HepG2 (cell line): ENCODE results near the gene PCBD1. TPM values are rescaled to one million over a fixed set of nuclear protein-coding genes. Genes with fewer than 3 reads are reported as not detected.

Source experiments
- ARID5B ChIP-seq: IDR thresholded peaks from 2 replicates; pipeline ENCODE4 v1.4.0; 2020; ENCODE audit warnings: mild to moderate bottlenecking, missing genetic modification reagents
- BCL6 ChIP-seq: IDR thresholded peaks from 2 replicates; pipeline ENCODE4 v1.6.1; 2016; ENCODE audit warnings: missing genetic modification reagents, missing compliant biosample characterization
- CHD2 ChIP-seq: IDR thresholded peaks from 2 replicates; pipeline ENCODE4 v1.6.1; 2011; ENCODE audit warnings: low read depth, low read length, improper control_type of control experiment
- GTF3A ChIP-seq: sonication (generic); formaldehyde crosslinking; conservative IDR thresholded peaks from 2 replicates; pipeline ENCODE4 v1.4.0; 2020; ENCODE audit warnings: mild to moderate bottlenecking, missing genetic modification reagents
- KAT8 ChIP-seq: IDR thresholded peaks from 2 replicates; pipeline ENCODE4 v1.6.1; 2016; ENCODE audit warnings: missing genetic modification reagents, missing compliant biosample characterization
- KDM4B ChIP-seq: sonication (generic); formaldehyde crosslinking; IDR thresholded peaks from 2 replicates; pipeline ENCODE4 v1.4.0; 2020; ENCODE audit warnings: missing genetic modification reagents
- MEF2D ChIP-seq: sonication (generic); formaldehyde crosslinking; IDR thresholded peaks from 2 replicates; pipeline ENCODE4 v1.5.1; 2020; ENCODE audit warnings: mild to moderate bottlenecking, missing genetic modification reagents
- MTF2 ChIP-seq: sonication (generic); formaldehyde crosslinking; IDR thresholded peaks from 2 replicates; pipeline ENCODE4 v1.5.0; 2020; ENCODE audit warnings: missing genetic modification reagents, borderline replicate concordance
- MXD4 ChIP-seq: IDR thresholded peaks from 2 replicates; pipeline ENCODE4 v1.6.1; 2016; ENCODE audit warnings: mild to moderate bottlenecking, missing biosample characterization, missing genetic modification reagents
- NFRKB ChIP-seq: fragments of 450-650 bp; IDR thresholded peaks from 2 replicates; pipeline ENCODE4 v1.6.1; 2017
- NONO ChIP-seq, 2 experiments: fragments of 450-650 bp in 1 of 2; sonication (generic) in 1 of 2; formaldehyde crosslinking in 1 of 2; IDR thresholded peaks in 1 of 2; conservative IDR thresholded peaks in 1 of 2; 2 replicates each; pipeline versions ENCODE4 v1.6.1 to v1.8.0; 2017 to 2022; ENCODE audit warnings: mild to moderate bottlenecking in 1 of 2, missing genetic modification reagents in 1 of 2, moderate library complexity in 1 of 2
- SNAI1 ChIP-seq: sonication (generic); formaldehyde crosslinking; IDR thresholded peaks from 2 replicates; pipeline ENCODE4 v1.5.0; 2020; ENCODE audit warnings: mild to moderate bottlenecking, missing genetic modification reagents, borderline replicate concordance
- SP4 ChIP-seq: sonication (generic); formaldehyde crosslinking; IDR thresholded peaks from 2 replicates; pipeline ENCODE4 v1.8.1; 2023; ENCODE audit warnings: mild to moderate bottlenecking, missing genetic modification reagents
- TBX2 ChIP-seq: sonication (generic); formaldehyde crosslinking; IDR thresholded peaks from 2 replicates; pipeline ENCODE4 v1.5.0; 2020; ENCODE audit warnings: missing genetic modification reagents, mild to moderate bottlenecking, borderline replicate concordance
- ZBTB38 ChIP-seq: sonication (generic); formaldehyde crosslinking; IDR thresholded peaks from 2 replicates; pipeline ENCODE4 v1.5.1; 2020; ENCODE audit warnings: mild to moderate bottlenecking, missing genetic modification reagents
- ZNF12 ChIP-seq: sonication (generic); formaldehyde crosslinking; IDR thresholded peaks from 2 replicates; pipeline ENCODE4 v1.5.0; 2020; ENCODE audit warnings: missing genetic modification reagents
- ZNF276 ChIP-seq: sonication (generic); formaldehyde crosslinking; IDR thresholded peaks from 2 replicates; pipeline ENCODE4 v1.4.0; 2020; ENCODE audit warnings: mild to moderate bottlenecking, low read depth, missing genetic modification reagents
- ZNF432 ChIP-seq: sonication (generic); formaldehyde crosslinking; IDR thresholded peaks from 2 replicates; pipeline ENCODE4 v1.5.0; 2020; ENCODE audit warnings: missing genetic modification reagents, mild to moderate bottlenecking, borderline replicate concordance
- ZNF484 ChIP-seq: sonication (generic); formaldehyde crosslinking; IDR thresholded peaks from 2 replicates; pipeline ENCODE4 v1.5.1; 2020; ENCODE audit warnings: mild to moderate bottlenecking, low read depth, missing genetic modification reagents, borderline replicate concordance
- ZNF747 ChIP-seq: sonication (generic); formaldehyde crosslinking; IDR thresholded peaks from 2 replicates; pipeline ENCODE4 v1.8.1; 2023; ENCODE audit warnings: missing genetic modification reagents, mild to moderate bottlenecking, borderline replicate concordance
- polyA plus RNA-seq, 8 experiments: library from polyadenylated mRNA; depleted of rRNA in 3 of 8; stranded (reverse) in 7 of 8; unstranded in 1 of 8; fragments of >200 nt; fragmentation: Illumina TruSeq in 4 of 8; extraction: Trizol in 4 of 8; gene quantifications; 2 replicates each; pipeline versions ENCODE4 v1.2.1 to v1.2.3, GENCODE V29; 2011 to 2016; ENCODE audit warnings: low read depth in 4 of 8, missing spikeins in 1 of 8, mixed read lengths in 1 of 8; ENCODE audit not compliant: insufficient read depth in 1 of 8
- total RNA-seq, 5 experiments: library from RNA; depleted of rRNA; stranded (reverse); fragments of >200 nt; fragmentation: Illumina TruSeq; extraction: Trizol; gene quantifications; 2 replicates each; pipeline ENCODE4 v1.2.3, GENCODE V29; 2016; ENCODE audit warnings: low read depth in 1 of 5
- TF ChIP-seq, protein P1 (sequence below): sonication (generic); formaldehyde crosslinking; IDR thresholded peaks from 2 replicates; pipeline ENCODE4 v1.5.0; 2020; ENCODE audit warnings: mild to moderate bottlenecking, low read depth, missing genetic modification reagents, borderline replicate concordance

PCBD1 gene
- total and polyA plus RNA-seq, 2 of the 13 experiments (the other 11 are each of a cell fraction or from before 2014, with no cell fraction given) = 95.3 to 168 TPM

DNA sequence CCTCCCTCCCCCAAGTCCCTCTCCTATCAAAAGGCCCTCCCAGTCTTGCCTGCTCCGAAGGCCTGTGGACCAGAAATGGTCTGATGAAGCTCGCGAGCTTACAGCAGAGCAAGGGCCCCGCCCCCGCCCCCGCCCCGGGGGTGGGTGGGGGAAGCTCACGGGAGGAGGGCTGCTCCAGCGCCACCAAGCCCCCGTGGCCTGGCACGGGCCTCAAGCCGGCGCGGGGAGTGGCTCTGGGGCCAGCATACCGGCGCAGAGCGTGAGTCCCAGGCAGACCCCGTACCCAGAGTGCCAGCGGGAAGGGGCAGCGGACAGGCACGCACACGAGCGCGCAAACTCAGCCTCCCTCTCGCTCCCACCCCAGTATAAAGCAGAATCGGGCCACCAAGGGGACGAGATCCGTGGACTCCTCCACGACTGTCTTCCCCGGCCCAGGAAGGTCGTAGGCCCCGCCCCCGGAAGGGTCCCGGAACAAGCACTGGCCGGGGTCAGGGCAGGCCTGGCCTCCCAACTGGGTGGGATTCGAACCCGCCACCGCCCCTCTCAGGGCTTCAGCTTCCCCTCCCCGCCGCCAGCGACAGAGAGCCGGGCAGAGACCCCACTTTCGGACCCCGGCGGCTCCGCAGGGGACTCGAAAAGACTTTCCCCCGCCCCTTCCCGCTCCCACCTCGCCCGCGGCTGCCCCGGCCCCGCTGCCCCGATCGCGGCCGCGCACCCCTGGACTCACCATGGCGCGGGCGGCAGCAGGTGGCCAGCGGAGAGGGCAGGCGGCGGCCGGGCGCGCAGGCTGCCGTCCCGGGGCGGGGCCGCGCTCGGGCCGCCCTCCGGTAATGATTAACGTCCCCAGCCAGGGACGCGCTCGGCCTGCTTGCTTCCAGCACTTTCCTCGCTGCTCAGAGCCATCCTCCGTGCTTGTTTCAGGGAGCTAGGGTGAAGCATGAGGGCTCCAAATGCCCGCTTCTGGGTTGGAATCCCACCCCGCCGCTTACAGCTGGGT is at the start of gene PCBD1 (continued):
- TF ChIP-seq SP4 (CRISPR knock-in tag) = peak; percentile 26; the same call in 1 of the 2 replicates
- no peak for TF ChIP-seq ZNF12 (CRISPR knock-in tag)
- no peak for TF ChIP-seq MTF2 (CRISPR knock-in tag)
- TF ChIP-seq ZBTB38 = no peak
- TF ChIP-seq NFRKB = no peak
- TF ChIP-seq MXD4 (CRISPR knock-in tag) = 0 out of 2 replicates have a peak, but pooled peaks have one; percentile 57
- peak; percentile 86 for TF ChIP-seq SNAI1
- peak; percentile 28; the same call in 1 of the 2 replicates for TF ChIP-seq ARID5B (CRISPR knock-in tag)
- TF ChIP-seq ZNF276 = peak; percentile 73; the same call in 1 of the 2 replicates
- TF ChIP-seq BCL6 (CRISPR knock-in tag) = 0 out of 2 replicates have a peak, but pooled peaks have one; percentile 8
- TF ChIP-seq NONO (IDR thresholded peaks at IDR 0.05) = no peak
- peak; percentile 73; the same call in 1 of the 2 replicates for TF ChIP-seq NONO (CRISPR knock-in tag; conservative IDR thresholded peaks at IDR 0.05)
- no peak for TF ChIP-seq MEF2D
- TF ChIP-seq ZNF484 = no peak
- TF ChIP-seq KDM4B = 0 out of 2 replicates have a peak, but pooled peaks have one; percentile 27
- TF ChIP-seq TBX2 (CRISPR knock-in tag) = peak; percentile 47
- TF ChIP-seq GTF3A = peak; percentile 53; the same call in 1 of the 2 replicates
- peak; percentile 68 for TF ChIP-seq CHD2
- TF ChIP-seq ZNF432 = no peak
- TF ChIP-seq ZNF747 (CRISPR knock-in tag) = peak; percentile 41; the same call in 1 of the 2 replicates
- TF ChIP-seq KAT8 = peak; percentile 17
- TF ChIP-seq, protein P1, sequence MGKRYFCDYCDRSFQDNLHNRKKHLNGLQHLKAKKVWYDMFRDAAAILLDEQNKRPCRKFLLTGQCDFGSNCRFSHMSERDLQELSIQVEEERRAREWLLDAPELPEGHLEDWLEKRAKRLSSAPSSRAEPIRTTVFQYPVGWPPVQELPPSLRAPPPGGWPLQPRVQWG (CRISPR knock-in tag) = no peak
- TF ChIP-seq, all 625 proteins: peak for 183
